Esophagus (tissue), 2 donors: ENCODE measurements around the gene LONP1. TPM values are rescaled to one million over a fixed set of nuclear protein-coding genes. Genes with fewer than 3 reads are reported as not detected.
A peak's percentile ranks its signal among the peaks of the same experiment; 100 is the strongest.

Experiments
- H3K27ac ChIP-seq, 2 donors: one replicate each; pipeline ENCODE4 v1.5.1; 2013; ENCODE audit warnings: low read depth in 2 of 2, mild to moderate bottlenecking in 2 of 2, inconsistent platforms in 1 of 2, low read length in 1 of 2, moderate library complexity in 1 of 2
- H3K27me3 ChIP-seq, 2 donors: one replicate each; pipeline ENCODE4 v1.6.1; 2013; ENCODE audit warnings: low read length in 2 of 2, control low read depth in 1 of 2, mild to moderate bottlenecking in 1 of 2; ENCODE audit not compliant: insufficient read depth in 2 of 2, control insufficient read depth in 1 of 2
- H3K36me3 ChIP-seq, 2 donors: one replicate each; pipeline ENCODE4 v1.6.1; 2013; ENCODE audit warnings: low read length in 1 of 2; ENCODE audit not compliant: control insufficient read depth in 2 of 2, insufficient read depth in 2 of 2
- H3K4me1 ChIP-seq, 2 donors: one replicate each; pipeline ENCODE4 v1.6.1; 2013; ENCODE audit warnings: low read length in 1 of 2; ENCODE audit not compliant: control insufficient read depth in 2 of 2, insufficient read depth in 2 of 2
- H3K4me3 ChIP-seq, 2 donors: one replicate each; pipeline ENCODE4 v1.5.1; 2013; ENCODE audit warnings: low read length in 2 of 2, mild to moderate bottlenecking in 2 of 2, low read depth in 1 of 2, moderate library complexity in 1 of 2
- H3K9me3 ChIP-seq, 2 donors: one replicate each; pipeline ENCODE4 v1.6.1; 2013; ENCODE audit warnings: mild to moderate bottlenecking in 2 of 2, low read depth in 1 of 2, low read length in 1 of 2, moderate library complexity in 1 of 2; ENCODE audit not compliant: control insufficient read depth in 2 of 2, insufficient read depth in 1 of 2
- WGBS, 2 donors: extraction: QIAGEN DNeasy Blood & Tissue Kit; methylation state at CpG; one replicate each; pipeline ENCODE4 v1.1.7; 2013; 5-methylcytosine and 5-hydroxymethylcytosine counted together
- polyA plus RNA-seq, 2 donors: library from polyadenylated mRNA; stranded (reverse); fragments of 200-250 nt; gene quantifications; one replicate each; pipeline ENCODE4 v1.2.3, GENCODE V29; 2013
- donor health status: healthy with polysubstance abuse.
- donor health status: Bipolar disorder and iron deficiency.

Gene LONP1
- polyA plus RNA-seq, 2 donors: 19.3 to 36.1 TPM

GRCh38 chr19:5687360-5688198, 32.4 kb downstream of the LONP1 start:
- Histone ChIP-seq H3K9me3 (no peaks in the 10 kb centered on the region), H3K4me3 (peak overlapping the region; percentile 64 to 70), H3K27ac (peak overlapping the region; percentile 23 to 56), H3K27me3 (no peaks in the 10 kb centered on the region), H3K4me1 (peaks cover 3 to 17% of the 10 kb centered on the region in 2 donors), H3K36me3 (peaks cover 0 to 12% of the 10 kb centered on the region in 2 donors)
- 53 to 54% methylated on average over 75 to 76 of the region's 76 CpGs for WGBS, 2 donors

GRCh38 chr19:5686647-5687359, 33.1 kb downstream of the LONP1 start:
- Histone ChIP-seq H3K4me1 (peaks cover 3 to 14% of the 10 kb centered on the region in 2 donors), H3K27me3 (no peaks in the 10 kb centered on the region), H3K4me3 (peak overlapping the region; percentile 64 to 70), H3K9me3 (no peaks in the 10 kb centered on the region), H3K36me3 (peaks cover 0 to 4% of the 10 kb centered on the region in 2 donors), H3K27ac (peak overlapping the region; percentile 87 to 91)
- 1% methylated on average over 36 to 59 of the region's 59 CpGs for WGBS, 2 donors

GRCh38 chr19:5686326-5686646, 33.7 kb downstream of the LONP1 start:
- Histone ChIP-seq H3K36me3 (no peaks in the 10 kb centered on the region), H3K9me3 (no peaks in the 10 kb centered on the region), H3K27ac (peak overlapping the region; percentile 87 to 91), H3K27me3 (no peaks in the 10 kb centered on the region), H3K4me1 (peaks cover 3 to 14% of the 10 kb centered on the region in 2 donors), H3K4me3 (peak overlapping the region; percentile 22 to 64)
- WGBS, 2 donors: 31 to 39% methylated on average over 16 of the region's 16 CpGs

- Histone ChIP-seq H3K27me3 (no peaks in the 10 kb centered on the region), H3K4me3 (no peak overlapping the region), H3K27ac (no peak overlapping the region), H3K36me3 (no peaks in the 10 kb centered on the region), H3K9me3 (no peaks in the 10 kb centered on the region), H3K4me1 (peaks cover 3 to 13% of the 10 kb centered on the region in 2 donors)
- 87 to 90% methylated on average over 21 to 22 of the region's 22 CpGs for WGBS, 2 donors
Observed at GRCh38 chr19:5684694-5685430, 35.1 kb downstream of the LONP1 start.

GRCh38 chr19:5683177-5683886, 36.6 kb downstream of the LONP1 start:
- H3K36me3 ChIP-seq: peaks cover 0 to 2% of the 10 kb centered on the region in 2 donors
- H3K4me3 ChIP-seq: no peak overlapping the region
- 88 to 89% methylated on average over 10 of the region's 10 CpGs for WGBS, 2 donors

GRCh38 chr19:5682107-5682482, 37.9 kb downstream of the LONP1 start:
- H3K4me3 ChIP-seq: no peak overlapping the region
- H3K9me3 ChIP-seq: no peaks in the 10 kb centered on the region
- H3K27ac ChIP-seq: no peak overlapping the region
- H3K36me3 ChIP-seq: peaks cover 0 to 5% of the 10 kb centered on the region in 2 donors
- no peaks in the 10 kb centered on the region for H3K27me3 ChIP-seq
- 92% methylated on average over 3 of the region's 3 CpGs for WGBS, 2 donors
- peaks cover 7 to 11% of the 10 kb centered on the region in 2 donors for H3K4me1 ChIP-seq

More at GRCh38 chr19:5683177-5683886, 36.6 kb downstream of the LONP1 start:
- Histone ChIP-seq H3K27me3 (no peaks in the 10 kb centered on the region), H3K9me3 (no peaks in the 10 kb centered on the region), H3K27ac (no peak overlapping the region), H3K4me1 (peaks cover 7 to 19% of the 10 kb centered on the region in 2 donors)

GRCh38 chr19:5681391-5682106, 38.4 kb downstream of the LONP1 start:
- peak overlapping the region; percentile 67 to 82 for H3K4me3 ChIP-seq
- peaks cover 7 to 11% of the 10 kb centered on the region in 2 donors for H3K4me1 ChIP-seq
- no peak overlapping the region for H3K27ac ChIP-seq
- no peaks in the 10 kb centered on the region for H3K9me3 ChIP-seq
- peaks cover 0 to 5% of the 10 kb centered on the region in 2 donors for H3K36me3 ChIP-seq
- 63 to 67% methylated on average over 17 of the region's 17 CpGs for WGBS, 2 donors
- no peaks in the 10 kb centered on the region for H3K27me3 ChIP-seq

GRCh38 chr19:5680437-5681368, 39.2 kb downstream of the LONP1 start, which contains the start of the genes HSD11B1L and MICOS13:
Gene HSD11B1L, plus strand, starts transcription at chr19:5681027. Its CDS starts 3,806 bp downstream, at chr19:5684833.
Gene MICOS13, minus strand, starts transcription at chr19:5680516. Its CDS starts 30 bp downstream, at chr19:5680486.
- H3K27ac ChIP-seq: peak within 1 kb of the TSS; percentile 89 to 92
- peak within 1 kb of the TSS; percentile 67 to 82 for H3K4me3 ChIP-seq
- H3K9me3 ChIP-seq: no peaks in the 10 kb centered on the region
- no peaks in the 10 kb centered on the region for H3K27me3 ChIP-seq
- WGBS, 2 donors: 1% methylated on average over 74 to 94 of the region's 94 CpGs
- peaks cover 0 to 5% of the 10 kb centered on the region in 2 donors for H3K36me3 ChIP-seq
- H3K4me1 ChIP-seq: peaks cover 4 to 11% of the 10 kb centered on the region in 2 donors
